RPMI7951 (cell line): ENCODE results near the gene AFF3. TPM values are rescaled to one million over a fixed set of nuclear protein-coding genes. Genes with fewer than 3 reads are reported as not detected.

Experiments
- DNase-seq: peaks from one replicate; pipeline ENCODE4 v3.0.0-alpha.2; 2012; ENCODE audit warnings: low read depth
- total RNA-seq: library from RNA; depleted of rRNA; stranded (reverse); fragments of >200 nt; shearing (Covaris generic); gene quantifications from 2 replicates; pipeline ENCODE4 v1.2.3, GENCODE V29; 2014

AFF3 gene
- total RNA-seq, 1 experiment from 2014 or later = 1.3 TPM

DNA sequence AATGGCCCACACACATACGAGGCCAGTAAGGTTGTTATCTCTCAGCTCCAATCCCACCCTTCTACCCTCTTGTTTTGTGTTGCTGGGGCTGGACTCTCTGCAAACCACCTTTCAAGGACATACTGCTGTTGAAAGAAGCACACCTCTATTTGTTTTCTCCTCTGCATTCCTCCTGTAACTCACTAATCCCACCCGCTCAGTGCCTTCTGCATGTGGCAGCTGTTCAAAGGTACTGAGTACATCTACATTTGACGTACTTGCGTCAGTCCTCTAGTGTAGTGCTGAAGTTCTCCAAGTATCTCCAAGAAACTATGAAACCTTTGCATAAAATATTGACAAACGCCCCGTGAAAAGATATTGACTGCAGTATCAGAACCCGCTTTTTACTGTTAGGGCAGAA lies 310.6 kb downstream of the AFF3 start:
- DNase-seq = no peak

DNA sequence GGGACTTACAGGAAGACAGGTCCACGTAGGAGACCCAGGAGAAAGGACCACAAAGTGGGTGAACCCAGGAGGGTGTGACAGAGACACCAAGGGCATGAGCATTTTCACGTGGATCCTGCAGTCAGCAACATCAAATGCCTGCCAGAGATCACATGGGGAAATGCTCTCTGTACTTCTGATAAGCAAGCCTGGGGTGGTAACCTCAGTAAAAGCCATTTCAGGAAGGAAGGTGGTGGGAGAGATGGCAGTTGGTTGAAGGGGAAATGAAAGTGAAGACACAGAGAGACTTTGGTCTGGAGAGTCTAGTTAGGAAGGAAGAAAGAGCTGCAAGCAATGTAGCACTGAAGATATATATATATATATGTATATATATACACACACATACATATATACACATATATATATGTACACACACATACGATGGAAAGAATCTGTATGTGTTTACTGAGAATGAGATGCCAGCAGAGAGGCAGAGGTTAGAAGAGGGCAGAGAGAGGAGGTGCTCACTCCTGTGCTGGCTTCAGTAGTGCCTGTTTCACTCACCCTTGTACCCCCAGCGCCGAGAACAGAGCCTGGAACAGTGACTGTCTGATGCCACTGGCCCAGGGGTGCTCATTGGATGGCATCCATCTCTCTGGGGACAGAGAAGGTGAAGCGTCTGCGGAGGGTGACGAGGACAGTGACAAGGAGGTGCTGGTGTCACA lies 314.9 kb downstream of the AFF3 start:
- no peak for DNase-seq

DNA sequence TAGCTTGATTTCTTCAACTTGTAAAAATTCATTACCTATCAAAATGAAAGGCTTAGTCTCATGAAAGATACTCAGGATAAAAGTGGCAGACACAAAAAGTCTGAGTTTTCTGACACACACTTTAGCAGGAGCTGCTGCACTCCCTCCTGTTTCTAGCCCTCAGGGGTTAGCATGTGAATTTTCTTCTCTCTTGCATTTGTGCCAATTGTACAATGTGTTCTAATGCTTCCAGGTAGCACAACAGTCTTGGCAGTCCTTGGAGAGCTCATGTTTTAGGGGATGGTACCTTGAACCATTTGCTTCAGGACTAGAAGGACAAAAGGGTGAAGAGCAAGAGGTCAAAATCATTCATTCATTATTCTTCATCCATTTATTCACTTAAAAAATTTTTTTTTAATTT lies 316.8 kb downstream of the AFF3 start:
- DNase-seq = no peak

DNA sequence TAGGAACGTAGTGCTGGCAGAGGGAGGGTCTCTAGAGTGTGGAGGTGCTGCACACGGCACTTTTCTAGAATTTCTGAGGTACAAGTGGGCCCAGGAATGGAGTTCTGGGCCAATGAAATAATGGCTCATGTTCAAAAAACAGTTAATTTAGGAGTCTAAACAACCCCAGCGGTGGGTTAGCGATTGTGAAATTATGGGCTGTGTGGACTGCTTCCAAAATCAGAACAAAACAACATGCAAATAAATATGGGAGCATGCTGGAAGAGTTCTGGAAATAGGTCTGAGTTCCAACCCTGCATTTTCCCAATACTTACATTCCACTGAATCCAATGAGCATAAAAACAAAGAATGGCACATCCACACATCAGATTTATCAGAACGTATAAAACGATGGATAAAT lies 317.6 kb downstream of the AFF3 start:
- DNase-seq = no peak

DNA sequence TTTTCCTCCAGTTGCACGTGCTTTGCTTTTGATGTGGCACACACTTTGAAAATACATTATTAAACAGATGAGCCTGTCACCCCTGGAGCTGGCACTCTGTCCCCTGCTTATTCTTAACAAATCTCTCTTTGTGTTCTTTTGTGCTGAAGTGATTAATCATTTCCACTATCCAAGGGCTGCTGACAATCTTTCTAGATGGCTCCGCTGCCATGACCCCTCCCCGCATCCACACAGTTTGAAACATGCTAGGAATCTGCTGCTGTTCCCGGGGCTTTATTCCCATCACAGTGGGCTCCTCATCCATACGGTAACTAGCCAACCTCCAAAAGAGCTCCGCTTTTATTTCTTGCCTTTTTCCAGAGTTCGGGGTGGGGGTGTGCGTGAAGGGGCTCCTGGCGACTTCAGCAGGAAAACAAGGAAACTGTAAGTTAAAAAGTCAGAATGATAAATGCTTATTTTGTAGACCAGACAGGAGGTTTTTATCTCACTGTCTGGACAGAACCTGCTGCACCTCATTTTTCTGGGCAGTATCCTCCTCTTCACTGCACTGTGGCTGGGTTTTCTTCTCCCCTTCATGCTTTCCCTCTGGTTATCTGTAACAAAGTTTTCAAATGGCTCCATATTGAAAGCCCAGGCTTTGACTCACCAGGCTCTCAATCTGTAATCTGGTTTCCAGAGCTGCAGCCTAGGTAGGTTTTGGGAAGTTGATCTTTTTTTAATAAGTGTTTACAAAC lies 319.7 kb downstream of the AFF3 start:
- DNase-seq = no peak

DNA sequence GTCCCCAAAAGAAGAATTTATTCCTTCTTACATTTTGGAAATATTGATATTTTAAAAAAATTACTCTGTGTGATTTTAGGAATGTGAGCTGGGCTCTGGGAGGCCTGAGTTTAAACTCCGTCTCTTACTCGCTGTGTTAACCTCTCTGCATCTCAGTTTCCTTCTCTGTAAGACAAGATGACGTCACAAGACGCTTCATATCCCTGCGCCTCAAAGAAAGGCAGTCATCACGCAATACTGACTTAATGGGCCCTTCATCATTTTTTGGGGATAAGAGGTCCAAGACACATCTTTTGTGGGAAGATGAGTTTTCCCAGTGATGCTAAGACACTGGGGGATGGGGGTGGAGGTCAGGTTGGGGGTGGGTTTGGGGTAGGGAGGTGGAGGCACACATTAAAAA lies 320.4 kb downstream of the AFF3 start:
- no peak for DNase-seq

DNA sequence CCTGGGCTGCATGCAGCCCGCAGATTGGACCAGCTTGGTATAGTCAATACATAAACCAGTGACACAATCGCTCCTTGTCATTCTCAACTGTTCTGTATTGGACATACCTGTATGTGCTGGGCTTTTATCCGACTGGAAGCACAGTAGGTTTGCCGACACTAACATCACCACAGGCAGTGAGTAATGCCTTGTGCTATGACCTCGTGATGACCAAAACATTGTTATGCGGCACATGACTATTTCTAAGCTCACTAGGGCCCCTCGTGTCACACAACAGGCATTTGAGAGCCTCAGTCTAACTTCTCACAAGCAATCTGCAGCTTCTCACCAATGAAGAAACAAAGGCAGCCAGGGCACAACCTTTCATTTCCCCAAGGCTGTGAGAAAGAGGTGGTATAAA lies 320.8 kb downstream of the AFF3 start:
- DNase-seq = peak; percentile 64

DNA sequence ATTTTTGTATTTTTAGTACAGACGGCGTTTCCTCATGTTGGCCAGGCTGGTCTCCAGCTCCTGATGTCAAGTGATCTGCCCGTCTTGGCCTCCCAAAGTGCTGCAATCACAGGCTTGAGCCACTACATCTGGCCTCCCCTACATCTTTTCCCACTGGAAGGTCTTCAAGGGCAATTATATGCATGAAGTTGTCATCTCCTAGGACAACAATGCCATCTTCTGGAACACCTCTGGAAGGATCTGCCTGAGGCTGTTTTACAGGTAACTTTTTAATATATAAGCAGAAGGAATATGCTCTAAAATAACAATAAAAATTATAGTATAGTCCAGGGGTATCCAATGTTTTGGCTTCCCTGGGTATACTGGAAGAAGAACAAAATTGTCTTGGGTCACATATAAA lies 321.4 kb downstream of the AFF3 start:
- no peak for DNase-seq

DNA sequence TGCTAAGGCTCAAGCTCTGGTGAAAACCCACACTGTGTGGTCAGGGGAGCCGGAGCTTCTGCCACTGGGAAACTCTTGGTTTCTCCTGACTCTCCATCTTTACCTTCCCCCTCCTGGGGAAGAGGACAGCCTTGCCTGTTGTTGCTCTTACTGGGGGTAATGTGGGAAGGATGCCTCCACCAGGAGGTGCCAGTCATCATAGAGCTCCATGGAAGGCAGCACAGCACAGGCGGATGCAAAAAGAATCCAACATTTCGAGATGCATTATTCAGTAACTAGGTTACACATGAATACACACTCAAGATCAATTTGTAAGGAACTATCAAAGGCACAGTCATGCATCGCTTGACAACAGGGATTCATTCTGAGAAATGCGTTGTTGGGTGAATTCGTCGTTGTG lies 322.6 kb downstream of the AFF3 start:
- DNase-seq = peak; percentile 32

DNA sequence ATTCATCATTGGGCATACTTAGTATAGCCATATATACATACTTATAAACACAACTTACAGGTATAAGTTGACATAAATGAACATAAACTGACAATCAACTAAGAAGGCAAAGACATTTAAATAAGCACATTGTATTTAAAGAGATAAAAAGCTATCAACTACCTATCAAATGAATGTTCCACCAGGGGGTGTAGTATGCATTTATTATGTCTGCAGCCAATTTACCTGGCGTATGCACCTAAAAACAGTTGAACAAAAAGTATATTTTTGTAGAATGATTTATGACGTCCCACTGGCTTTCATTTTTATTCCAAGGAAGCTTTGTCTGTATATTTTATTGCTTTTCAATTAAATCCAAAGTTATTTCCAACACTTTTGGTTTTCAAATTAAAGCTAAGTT lies 323.5 kb downstream of the AFF3 start:
- DNase-seq = peak; percentile 36

DNA sequence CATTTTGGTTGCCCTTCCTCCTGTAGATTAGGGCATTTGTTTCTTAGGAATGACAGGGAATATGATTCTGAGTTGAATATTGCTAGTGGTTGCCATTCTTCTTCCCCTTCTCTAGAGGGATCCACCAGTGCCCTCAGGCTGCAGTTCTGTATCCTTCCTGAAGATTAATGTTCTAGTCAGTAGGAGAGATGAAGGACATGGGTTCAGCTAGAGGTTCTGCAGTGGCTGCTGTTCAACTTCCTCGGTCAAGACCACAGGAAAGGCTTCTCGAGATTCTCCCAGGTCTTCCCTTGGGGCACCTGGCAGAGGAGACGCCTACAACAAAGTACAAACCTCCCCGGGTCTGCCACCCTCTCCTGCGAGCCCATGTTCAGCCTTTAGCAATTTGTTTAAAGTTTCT lies 325.5 kb downstream of the AFF3 start:
- DNase-seq = no peak

DNA sequence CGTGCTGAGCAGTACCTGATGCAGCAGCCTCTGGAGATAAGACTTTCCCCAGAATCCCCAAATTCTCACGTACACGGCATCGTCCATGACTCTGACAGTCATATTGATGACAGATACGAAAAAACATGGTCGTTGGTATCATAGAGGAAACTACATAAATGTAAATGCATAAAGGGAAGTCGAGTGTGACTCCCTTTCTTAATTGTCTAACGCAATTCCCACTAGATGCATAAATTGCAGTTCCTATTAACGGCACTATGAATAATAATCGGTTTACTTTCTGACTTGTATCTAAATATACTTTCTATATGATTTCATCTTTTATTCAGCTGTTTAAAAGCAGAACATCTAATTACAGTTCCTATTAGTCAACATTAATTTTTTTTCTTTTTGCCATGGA lies 330.0 kb downstream of the AFF3 start:
- no peak for DNase-seq

DNA sequence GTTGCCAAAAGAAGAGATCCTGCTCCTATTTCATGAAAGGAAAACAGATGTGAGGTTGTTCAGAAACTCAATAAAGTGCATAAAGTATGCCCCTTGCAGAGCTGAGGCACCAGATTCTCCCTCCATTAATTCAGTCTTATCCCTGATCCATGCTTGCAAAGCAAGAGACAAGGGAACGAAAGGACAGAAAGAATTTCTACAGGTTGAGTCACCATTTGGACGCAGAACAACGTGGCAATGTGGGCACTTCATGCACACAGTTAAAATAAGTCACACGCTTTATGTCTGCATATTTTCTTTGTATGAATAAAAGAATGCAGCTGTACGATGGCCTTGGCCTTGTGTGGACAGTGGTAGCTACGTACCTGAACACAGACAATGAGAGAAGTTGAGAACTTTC lies 330.8 kb downstream of the AFF3 start:
- DNase-seq = peak; percentile 73

DNA sequence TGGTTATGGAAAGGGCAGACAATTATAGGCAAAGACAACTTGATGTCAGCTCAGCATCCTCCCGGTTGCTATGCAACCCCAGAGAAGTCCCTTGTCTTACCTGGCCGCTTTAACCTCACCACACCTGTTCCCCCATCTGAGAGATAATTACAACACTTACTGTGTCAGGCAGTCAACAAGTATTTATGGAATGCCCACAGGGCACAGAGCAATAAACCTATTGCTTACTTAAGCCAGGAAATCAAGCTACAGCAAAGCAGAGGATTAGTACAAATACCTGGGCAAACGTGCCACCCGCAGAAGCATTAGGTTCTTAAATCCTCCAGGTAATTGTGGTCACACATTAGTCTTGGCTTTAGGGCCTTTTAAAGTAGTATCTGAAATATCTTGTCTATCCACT lies 332.2 kb downstream of the AFF3 start:
- no peak for DNase-seq

DNA sequence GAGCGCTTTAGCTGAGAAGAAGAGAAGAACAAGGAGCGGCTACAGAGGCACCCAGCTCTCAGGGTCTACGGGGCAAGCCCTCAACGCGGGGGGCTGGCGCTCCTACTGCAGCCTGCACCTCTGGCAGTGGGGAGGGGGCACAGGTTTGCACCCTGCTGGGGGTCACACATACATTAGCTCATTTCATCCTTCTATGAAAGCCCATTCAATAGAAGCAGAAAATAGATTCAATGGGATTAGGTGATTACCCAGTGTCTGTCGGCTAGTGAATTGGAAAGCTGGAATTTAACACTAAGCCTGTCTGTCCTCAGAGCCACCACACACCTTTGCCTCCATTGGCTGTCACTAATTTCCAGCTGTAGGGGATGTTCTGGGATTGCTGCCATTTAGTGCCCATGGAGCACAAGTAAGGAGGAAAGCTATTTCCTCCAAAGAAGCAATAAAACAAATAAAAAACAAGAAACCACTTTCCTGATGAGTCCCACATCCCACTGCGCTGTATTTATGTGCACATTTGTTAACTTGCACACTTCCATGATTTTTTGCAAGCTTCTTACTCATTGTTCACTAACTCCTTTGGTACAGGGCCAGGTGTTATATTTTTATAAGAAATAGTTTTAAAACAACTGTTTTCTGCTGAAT lies 333.0 kb downstream of the AFF3 start:
- DNase-seq = no peak

DNA sequence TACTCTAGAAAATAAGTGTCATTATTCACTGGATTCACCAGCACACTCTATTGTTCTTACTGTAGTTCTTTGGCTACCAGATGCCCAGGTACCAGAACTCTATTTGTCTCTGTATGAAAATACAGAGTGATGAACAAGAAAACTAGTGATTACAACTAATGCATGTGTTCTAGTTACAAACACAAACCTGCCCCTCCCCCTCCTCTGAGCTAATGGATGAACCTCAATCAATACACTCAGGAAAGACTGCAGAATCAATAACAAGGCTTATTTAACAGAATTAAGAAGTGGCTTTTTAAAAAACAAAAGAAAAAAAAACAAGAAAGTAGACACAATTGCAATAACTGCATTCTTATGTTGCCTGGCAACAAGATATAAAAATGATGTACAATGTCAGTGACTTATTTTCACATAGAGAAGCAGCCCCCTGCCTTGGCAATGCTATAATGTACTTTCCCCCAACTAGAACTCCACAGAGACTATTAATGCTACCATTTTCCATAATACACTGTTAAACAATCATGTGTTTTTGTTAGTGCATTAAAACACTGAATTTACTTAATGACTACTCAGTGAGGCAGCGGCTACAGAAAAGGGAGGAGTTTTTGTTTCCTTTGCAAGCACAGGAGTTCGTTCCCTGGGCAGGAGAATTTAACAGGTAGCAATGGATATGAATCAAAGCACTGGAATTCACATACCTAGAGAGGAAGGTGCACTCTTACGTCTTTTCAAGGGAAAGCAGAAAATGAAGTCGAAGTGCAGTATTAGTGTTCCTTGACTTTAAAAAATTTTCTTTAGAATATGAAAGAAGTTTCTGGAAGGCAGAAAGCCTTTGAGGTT lies 333.8 kb downstream of the AFF3 start:
- no peak for DNase-seq

DNA sequence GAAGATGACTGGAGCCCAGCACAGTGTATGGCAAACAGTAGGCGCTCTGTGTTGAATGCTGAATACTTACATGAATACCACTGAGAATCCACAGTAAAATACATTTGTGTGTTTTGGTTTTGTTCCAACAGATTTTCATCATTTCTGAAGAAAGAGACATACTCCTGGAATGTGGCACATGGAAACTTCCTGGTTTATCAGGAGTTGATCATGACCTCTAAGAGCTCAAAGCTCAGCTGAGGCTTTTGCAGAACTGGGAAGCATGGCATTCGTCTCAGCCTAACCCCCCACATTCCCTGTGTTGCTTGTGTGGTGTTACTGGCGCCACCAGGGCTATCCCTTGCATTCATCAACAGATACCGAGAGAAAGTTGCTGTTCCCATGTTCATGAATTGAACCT lies 335.6 kb downstream of the AFF3 start:
- DNase-seq = peak; percentile 45

DNA sequence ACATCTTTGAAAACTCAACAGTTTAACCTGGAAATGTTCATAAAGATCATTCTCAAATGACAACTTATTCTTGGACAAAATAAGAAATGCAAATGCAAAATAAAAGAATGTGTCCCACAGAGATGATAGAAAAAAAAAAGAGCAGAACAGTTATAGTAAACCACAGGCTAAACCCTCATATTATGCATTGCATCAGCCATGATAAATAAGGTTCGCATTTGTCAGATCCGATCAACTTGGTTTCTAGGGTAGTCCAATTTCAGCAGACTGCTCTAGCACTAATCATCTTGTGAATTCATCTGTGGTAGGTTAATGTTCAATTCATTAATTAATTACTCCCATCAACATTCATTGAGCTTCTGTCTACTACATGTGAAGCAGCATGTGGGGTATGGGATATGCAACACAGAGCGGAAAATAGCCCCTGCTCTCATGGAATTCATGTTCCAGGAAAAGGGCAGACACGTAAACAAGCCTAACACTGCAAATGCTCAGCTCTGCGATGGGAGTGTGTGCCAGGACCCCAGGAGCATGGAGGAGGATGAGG lies 336.4 kb downstream of the AFF3 start:
- DNase-seq = no peak

DNA sequence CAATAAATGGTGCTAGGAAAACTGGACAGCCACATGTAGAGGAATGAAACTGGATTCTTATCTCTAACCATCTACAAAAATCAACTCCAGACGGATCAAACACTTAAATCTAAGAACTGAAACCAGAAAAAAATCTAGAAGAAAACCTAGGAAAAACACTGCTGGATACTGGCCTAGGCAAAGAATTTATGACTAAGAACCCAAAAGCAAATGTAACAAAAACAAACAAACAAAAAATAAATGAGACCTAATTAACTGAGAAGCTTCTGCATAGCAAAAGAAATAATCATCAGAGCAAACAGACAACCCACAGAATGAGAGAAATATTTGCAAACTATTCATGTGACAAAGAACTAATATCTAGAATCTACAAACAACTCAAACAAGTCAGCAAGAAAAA lies 338.5 kb downstream of the AFF3 start:
- peak; percentile 21 for DNase-seq

DNA sequence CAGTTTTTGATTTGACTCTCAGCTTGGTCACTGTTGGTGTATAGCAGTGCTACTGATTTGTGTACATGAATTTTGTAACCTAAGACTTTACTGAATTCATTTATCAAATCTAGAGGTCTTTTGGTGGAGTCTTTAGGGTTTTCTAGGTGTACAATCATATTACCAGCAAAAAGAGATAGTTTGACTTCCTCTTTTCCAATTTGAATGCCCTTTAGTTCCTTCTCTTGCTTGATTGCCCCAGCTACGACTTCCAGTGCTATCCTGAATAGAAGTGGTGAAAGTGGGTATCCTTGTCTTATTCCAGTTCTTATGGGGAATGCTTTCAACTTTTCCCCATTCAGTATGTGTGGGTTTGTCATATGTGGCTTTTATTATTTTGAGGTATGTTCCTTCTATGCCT lies 339.7 kb downstream of the AFF3 start:
- no peak for DNase-seq

DNA sequence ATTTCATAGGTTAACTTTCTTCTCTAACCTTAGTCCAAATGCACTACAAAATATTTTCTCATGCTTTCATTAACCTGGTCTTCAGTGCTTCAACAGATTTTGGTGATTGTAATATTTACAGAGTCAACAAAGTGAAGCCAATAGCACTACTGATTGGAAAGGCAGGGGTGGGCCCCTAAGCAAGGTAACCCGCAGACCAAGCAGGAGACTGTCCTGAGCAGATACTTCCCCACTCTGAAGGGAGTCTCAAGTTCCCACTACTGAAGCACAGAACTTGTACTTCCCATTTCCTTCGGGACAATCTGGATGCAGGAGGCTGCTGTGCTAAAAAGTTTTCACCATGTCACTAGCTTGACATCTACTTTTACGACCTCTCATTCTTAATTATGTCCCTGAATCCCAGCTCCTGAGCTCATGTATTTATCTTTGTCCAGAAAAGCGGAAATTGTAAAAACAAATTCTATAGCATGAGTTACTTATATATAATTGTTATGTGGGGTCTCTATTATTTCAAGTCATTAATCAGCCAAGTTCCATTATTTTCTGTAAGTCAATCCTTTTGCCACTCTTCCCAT lies 341.0 kb downstream of the AFF3 start:
- no peak for DNase-seq

DNA sequence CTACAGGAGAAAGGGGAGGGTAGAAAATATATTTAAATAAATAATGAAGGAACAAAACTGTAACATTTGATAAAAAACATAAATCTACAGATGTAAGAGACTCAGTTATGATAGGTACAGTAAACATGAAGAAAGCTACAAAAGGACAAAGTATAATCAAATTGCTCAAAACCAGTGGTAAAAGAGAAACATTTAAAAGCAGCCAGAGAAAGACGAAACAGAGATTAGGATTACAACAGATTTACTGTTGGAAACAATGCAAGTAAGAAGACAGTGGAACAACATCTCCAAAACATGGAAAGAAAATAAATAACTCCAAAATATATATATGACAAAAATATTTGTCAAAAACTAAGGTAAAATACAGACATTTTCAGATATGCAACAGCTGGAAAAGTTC lies 344.9 kb downstream of the AFF3 start:
- DNase-seq = no peak
